ENCODE data around the gene VAPB. TPM values are rescaled to one million over a fixed set of nuclear protein-coding genes. Genes with fewer than 3 reads are reported as not detected.

VAPB gene
- polyA plus RNA-seq, 3 donors: 8.5 to 14.3 (median 10.1) TPM

DNA sequence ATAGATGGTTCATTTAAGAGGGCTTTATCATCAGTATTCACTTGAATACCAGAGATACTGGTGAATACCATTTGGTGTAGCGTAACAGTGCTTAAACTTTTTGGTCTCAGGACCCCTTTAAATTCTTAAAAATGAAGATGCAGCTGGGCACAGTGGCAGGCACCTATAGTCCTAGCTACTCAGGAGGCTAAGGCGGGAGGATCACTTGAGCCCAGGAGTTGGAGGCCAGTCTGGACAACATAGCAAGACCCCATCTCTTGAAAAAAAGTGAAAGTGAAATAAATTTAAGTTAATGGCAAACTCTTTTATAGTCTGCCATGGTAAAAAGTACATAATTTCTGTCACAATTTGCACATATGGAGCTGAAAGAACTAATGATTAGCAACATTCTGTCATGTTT is 39.3 kb downstream of the VAPB start:
- no peak overlapping the region for H3K4me3 Mint-ChIP-seq
- Histone ChIP-seq H2AFZ (ENCODE audit: insufficient read depth, low read depth, low read length, poor library complexity, severe bottlenecking) (no peak overlapping the region), H3K27ac (ENCODE audit: low read depth in 1 of 2, low read length in 2 of 2) (no peak overlapping the region), H3K27me3 (ENCODE audit: control insufficient read depth in 2 of 2, insufficient read depth in 2 of 2, low read length in 2 of 2) (no peaks in the 10 kb centered on the region), H3K9me3 (replicated peaks in 1 of 2; ENCODE audit: control insufficient read depth in 1 of 2, insufficient read depth in 1 of 2, low read length in 2 of 2) (no peaks in the 10 kb centered on the region), H4K20me1 (ENCODE audit: insufficient read depth, low read length) (peaks cover 83% of the 10 kb centered on the region), H3K79me2 (ENCODE audit: insufficient read depth, low read length) (peaks cover 86% of the 10 kb centered on the region), H3K9ac (ENCODE audit: insufficient read depth, low read length, poor library complexity, severe bottlenecking) (no peak overlapping the region), H3K4me1 (ENCODE audit: control insufficient read depth in 1 of 2, insufficient read depth in 2 of 2, low read length in 2 of 2) (no peaks in the 10 kb centered on the region), H3K4me3 (replicated peaks in 1 of 3; ENCODE audit: low read depth in 2 of 3, low read length in 3 of 3) (no peak overlapping the region), H3K36me3 (replicated peaks in 1 of 2; ENCODE audit: control insufficient read depth in 1 of 2, insufficient read depth in 2 of 2, low read length in 2 of 2) (peaks cover 12 to 86% of the 10 kb centered on the region in 2 donors), H3K4me2 (replicated peaks; ENCODE audit: extremely low read depth, low read length, poor library complexity, severe bottlenecking) (no peak overlapping the region)
- intact Hi-C loops (cut with micrococcal nuclease): no loop called here
- 100% methylated on average over 1 of the region's 2 CpGs for WGBS (ENCODE audit: insufficient coverage)
- no peak for DNase-seq
- no peak overlapping the region for H3K27ac Mint-ChIP-seq
- peaks cover 0 to 2% (median 0%) of the 10 kb centered on the region in 7 donors for H3K9me3 Mint-ChIP-seq
- peaks cover 8% of the 10 kb centered on the region for H3K4me1 Mint-ChIP-seq
- peaks cover 26 to 45% of the 10 kb centered on the region in 2 donors for H3K36me3 Mint-ChIP-seq
- TF ChIP-seq, protein P1, sequence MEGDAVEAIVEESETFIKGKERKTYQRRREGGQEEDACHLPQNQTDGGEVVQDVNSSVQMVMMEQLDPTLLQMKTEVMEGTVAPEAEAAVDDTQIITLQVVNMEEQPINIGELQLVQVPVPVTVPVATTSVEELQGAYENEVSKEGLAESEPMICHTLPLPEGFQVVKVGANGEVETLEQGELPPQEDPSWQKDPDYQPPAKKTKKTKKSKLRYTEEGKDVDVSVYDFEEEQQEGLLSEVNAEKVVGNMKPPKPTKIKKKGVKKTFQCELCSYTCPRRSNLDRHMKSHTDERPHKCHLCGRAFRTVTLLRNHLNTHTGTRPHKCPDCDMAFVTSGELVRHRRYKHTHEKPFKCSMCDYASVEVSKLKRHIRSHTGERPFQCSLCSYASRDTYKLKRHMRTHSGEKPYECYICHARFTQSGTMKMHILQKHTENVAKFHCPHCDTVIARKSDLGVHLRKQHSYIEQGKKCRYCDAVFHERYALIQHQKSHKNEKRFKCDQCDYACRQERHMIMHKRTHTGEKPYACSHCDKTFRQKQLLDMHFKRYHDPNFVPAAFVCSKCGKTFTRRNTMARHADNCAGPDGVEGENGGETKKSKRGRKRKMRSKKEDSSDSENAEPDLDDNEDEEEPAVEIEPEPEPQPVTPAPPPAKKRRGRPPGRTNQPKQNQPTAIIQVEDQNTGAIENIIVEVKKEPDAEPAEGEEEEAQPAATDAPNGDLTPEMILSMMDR (IDR thresholded peaks at IDR 0.05): no peak
- H3K27me3 Mint-ChIP-seq (ENCODE audit: low read depth in 3 of 3): no peaks in the 10 kb centered on the region

DNA sequence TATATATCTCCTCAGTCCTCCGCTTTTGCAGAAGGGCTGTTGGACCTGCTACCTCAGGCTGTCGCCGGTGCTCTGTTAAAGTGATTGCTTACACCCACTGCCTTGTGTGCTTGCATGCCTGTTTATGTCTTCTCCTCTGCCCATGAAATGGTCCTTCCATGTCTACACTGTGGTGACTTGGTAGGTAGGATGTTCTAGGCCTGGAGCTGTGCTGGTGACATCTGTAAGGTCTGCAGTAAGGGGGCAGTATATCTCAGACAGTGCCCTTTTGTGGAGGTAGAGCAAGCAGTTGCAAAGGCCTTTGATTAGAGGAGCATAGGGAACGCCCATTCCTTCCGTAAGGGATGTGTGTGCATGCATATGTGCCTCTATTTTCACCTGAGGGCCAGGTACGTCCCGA is 40.3 kb downstream of the VAPB start:
- H3K36me3 ChIP-seq (replicated peaks in 1 of 2; ENCODE audit: control insufficient read depth in 1 of 2, insufficient read depth in 2 of 2, low read length in 2 of 2): peaks cover 10 to 83% of the 10 kb centered on the region in 2 donors
- intact Hi-C loops (cut with micrococcal nuclease): no loop called here
- no peak for DNase-seq
- peaks cover 89% of the 10 kb centered on the region for H4K20me1 ChIP-seq (ENCODE audit: insufficient read depth, low read length)
- H2AFZ ChIP-seq (ENCODE audit: insufficient read depth, low read depth, low read length, poor library complexity, severe bottlenecking): no peak overlapping the region
- WGBS (ENCODE audit: insufficient coverage): 100% methylated on average over 1 of the region's 7 CpGs
- Mint-ChIP-seq H3K27me3 (ENCODE audit: low read depth in 3 of 3) (no peaks in the 10 kb centered on the region), H3K4me3 (no peak overlapping the region), H3K9me3 (peaks cover 0 to 2% (median 0%) of the 10 kb centered on the region in 7 donors), H3K36me3 (peaks cover 24 to 44% of the 10 kb centered on the region in 2 donors), H3K4me1 (peaks cover 12% of the 10 kb centered on the region), H3K27ac (no peak overlapping the region)
- no peaks in the 10 kb centered on the region for H3K4me1 ChIP-seq (ENCODE audit: control insufficient read depth in 1 of 2, insufficient read depth in 2 of 2, low read length in 2 of 2)
- H3K4me2 ChIP-seq (replicated peaks; ENCODE audit: extremely low read depth, low read length, poor library complexity, severe bottlenecking): no peak overlapping the region
- H3K9ac ChIP-seq (ENCODE audit: insufficient read depth, low read length, poor library complexity, severe bottlenecking): no peak overlapping the region
- TF ChIP-seq, protein P1 (IDR thresholded peaks at IDR 0.05): no peak
- H3K27ac ChIP-seq (ENCODE audit: low read depth in 1 of 2, low read length in 2 of 2): no peak overlapping the region
- no peaks in the 10 kb centered on the region for H3K9me3 ChIP-seq (replicated peaks in 1 of 2; ENCODE audit: control insufficient read depth in 1 of 2, insufficient read depth in 1 of 2, low read length in 2 of 2)
- no peak overlapping the region for H3K4me3 ChIP-seq (replicated peaks in 1 of 3; ENCODE audit: low read depth in 2 of 3, low read length in 3 of 3)
- H3K27me3 ChIP-seq (ENCODE audit: control insufficient read depth in 2 of 2, insufficient read depth in 2 of 2, low read length in 2 of 2): no peaks in the 10 kb centered on the region
- peaks cover 91% of the 10 kb centered on the region for H3K79me2 ChIP-seq (ENCODE audit: insufficient read depth, low read length)

All from CD14-positive monocyte (primary cell).